VCaP (cell line): ENCODE data around the gene SPINDOC.

Experiments used
- H3K27ac ChIP-seq: fragments of 450-650 bp; 2 replicates; pipeline ENCODE4 v1.5.1; 2017
- TF ChIP-seq, protein P1 (sequence below): fragments of 450-650 bp; conservative IDR thresholded peaks from 2 replicates; pipeline ENCODE4 v1.5.1; 2017; ENCODE audit warnings: mild to moderate bottlenecking, moderate library complexity

Gene SPINDOC

DNA sequence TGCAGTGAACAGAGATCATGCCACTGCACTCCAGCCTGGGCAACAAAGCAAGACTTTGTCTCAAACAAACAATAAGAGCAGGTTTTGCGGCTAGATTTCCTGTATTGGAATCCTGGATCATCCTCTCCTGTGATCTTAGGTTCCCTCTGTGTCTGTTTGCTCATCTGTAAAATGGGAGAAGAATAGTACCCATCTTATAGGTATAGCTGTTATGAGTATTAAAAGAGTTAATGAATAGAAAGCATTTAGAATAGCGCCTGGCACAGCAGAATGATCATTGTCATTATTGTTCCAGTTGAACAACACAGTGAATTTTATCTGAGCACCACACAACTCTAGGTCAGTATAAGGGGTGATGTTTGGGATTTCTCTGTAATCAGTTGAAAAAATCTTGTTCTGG is 36.4 kb downstream of the SPINDOC start:
- TF ChIP-seq, protein P1, sequence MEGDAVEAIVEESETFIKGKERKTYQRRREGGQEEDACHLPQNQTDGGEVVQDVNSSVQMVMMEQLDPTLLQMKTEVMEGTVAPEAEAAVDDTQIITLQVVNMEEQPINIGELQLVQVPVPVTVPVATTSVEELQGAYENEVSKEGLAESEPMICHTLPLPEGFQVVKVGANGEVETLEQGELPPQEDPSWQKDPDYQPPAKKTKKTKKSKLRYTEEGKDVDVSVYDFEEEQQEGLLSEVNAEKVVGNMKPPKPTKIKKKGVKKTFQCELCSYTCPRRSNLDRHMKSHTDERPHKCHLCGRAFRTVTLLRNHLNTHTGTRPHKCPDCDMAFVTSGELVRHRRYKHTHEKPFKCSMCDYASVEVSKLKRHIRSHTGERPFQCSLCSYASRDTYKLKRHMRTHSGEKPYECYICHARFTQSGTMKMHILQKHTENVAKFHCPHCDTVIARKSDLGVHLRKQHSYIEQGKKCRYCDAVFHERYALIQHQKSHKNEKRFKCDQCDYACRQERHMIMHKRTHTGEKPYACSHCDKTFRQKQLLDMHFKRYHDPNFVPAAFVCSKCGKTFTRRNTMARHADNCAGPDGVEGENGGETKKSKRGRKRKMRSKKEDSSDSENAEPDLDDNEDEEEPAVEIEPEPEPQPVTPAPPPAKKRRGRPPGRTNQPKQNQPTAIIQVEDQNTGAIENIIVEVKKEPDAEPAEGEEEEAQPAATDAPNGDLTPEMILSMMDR: no peak
- H3K27ac ChIP-seq: peak overlapping the region; percentile 96

DNA sequence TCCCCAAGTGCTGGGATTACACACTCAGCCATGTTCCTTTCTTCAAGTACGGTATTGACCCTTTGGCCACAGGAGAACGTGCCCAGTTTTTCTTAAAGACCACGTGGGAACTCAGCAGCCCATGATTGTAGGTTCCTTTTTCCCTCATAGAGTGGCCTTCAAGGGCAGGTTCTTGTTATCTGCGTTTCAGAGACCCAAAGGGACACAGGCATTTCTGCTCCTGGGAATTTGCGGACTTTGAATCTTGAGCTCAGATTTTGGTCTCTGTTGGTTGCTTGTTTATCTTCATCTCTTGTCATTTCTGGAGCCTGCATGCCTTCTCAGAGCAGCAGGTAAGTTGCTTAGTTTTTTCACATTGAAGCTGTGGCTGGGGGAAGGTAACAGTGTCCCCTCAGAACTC is 37.7 kb downstream of the SPINDOC start:
- TF ChIP-seq, protein P1: no peak
- peak overlapping the region; percentile 96 for H3K27ac ChIP-seq

DNA sequence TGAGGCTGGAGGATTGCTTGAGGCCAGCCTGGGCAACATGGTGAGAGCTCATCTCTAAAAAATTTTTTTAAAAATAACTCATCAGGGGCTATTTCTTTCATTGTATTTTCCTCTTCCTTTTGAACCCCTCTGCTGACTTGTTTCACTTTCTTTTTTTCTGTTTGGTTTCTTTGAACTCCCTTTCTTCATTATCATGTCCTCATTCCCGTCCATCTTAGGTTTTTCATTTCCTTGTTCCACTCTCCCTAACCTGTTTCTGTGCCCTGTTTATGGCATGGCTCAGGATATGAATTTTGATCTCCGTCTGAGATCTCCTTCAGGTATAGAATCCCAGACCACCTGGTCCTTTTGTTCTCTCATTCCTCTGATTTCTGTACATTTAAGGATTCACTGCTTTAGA is 38.1 kb downstream of the SPINDOC start:
- TF ChIP-seq, protein P1: no peak
- peak overlapping the region; percentile 96 for H3K27ac ChIP-seq

DNA sequence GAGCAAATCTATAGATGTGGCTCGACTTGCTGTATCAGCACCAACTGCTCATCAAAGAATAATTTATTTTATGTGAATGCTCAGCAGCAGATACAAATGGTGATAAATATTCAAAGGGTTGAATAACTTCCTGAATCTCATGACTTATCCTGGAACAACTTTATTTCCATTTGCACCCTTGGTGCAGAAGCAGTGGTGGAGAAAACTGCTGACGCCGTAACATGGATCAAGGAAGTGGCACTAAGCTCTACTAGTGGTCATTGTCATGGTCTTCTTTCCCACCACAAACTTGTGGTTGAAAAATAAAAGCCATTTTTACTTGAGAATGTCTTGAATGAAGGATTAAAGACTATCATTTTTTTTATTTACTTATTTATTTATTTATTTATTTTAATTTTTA is 40.2 kb downstream of the SPINDOC start:
- no peak overlapping the region for H3K27ac ChIP-seq
- TF ChIP-seq, protein P1: no peak

DNA sequence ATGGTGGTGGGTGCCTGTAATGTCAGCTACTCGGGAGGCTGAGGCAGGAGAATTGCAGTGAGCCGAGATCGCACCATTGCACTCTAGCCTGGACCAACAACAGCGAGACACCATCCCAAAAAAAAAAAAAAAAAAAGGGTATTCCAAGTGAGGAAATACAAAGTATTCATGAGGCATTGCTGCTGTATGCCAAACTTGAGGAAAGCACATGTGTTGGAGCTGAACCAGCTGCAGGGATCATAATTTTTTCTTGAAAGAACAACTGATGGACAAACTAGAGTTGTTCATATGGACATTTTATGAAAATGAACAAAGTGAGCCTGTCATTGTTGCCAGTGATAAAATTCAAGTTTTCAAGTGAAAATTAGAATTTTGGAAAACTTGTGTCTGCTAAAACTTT is 41.4 kb downstream of the SPINDOC start:
- no peak overlapping the region for H3K27ac ChIP-seq
- TF ChIP-seq, protein P1: no peak

DNA sequence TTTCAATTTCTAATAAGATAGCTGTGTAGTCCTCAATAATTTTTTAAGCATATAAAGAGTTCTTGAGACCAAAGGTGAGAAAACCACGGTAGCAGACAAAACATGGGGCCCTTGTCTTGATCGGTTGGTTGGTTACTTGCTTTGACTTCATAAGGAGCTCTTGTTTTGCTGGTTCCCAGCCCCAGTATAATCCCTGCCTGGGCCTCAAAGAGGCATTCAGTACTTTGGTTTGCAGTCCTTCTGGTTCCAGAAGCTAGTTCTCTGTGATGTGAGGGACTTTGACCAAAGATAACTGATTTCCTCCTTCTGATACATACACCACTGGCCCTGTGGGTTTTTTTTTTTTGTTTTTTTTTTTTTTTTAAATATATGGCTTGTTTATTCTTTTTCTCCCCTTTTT is 42.7 kb downstream of the SPINDOC start:
- H3K27ac ChIP-seq: no peak overlapping the region

DNA sequence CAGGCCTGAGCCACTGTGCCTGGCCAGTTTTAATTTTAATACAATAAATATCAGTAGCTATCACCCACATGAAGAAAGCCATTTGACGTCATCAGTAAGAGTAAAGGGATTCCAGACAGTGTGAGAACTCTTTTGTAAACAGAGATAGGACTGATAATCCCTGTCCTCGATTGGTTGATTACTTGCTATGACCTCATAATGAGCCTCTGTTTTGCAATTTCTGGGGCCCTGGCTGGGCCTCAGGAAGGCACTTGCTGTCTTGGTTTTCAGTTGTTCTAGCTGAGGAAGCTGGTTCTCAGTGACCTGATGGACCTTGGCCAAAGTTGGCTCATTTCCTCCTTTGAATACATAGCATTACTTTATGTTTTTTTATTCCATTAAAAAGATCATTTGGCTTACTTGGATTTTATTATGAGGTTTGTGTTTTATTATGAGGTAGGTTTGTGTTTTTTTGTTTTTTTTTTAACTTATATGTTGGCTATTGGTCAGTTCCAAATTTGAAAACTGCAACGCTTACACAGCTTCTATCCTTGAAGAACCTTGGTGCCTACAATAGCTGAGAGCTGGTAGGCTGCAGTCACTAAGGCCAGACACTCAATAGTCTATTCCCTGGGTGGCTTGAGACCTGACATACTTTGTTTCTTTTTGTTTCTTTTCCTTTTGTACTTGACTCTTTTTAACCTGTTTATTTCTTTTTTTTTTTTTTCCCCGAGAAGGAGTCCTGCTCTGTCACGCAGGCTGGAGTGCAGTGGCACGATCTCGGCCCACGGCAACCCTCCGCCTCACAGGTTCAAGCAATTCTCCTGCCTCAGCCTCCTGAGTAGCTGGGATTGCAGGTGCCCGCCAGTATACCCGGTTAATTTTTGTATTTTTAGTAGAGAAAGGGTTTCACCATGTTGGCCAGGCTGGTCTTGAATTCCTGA is 45.6 kb downstream of the SPINDOC start:
- TF ChIP-seq, protein P1: no peak
- peak overlapping the region; percentile 40 for H3K27ac ChIP-seq

More for the DNA sequence above, 42.7 kb downstream of the SPINDOC start:
- TF ChIP-seq, protein P1: no peak
